Progenitor cell of endocrine pancreas (in vitro differentiated cells): Measurements from ENCODE around the gene MGA. TPM values are rescaled to one million over a fixed set of nuclear protein-coding genes. Genes with fewer than 3 reads are reported as not detected.

ENCODE experiments used
- DNase-seq: peaks from one replicate; pipeline ENCODE4 v3.0.0; 2021; ENCODE audit warnings: low spot score; ENCODE audit not compliant: unreplicated experiment
- H3K27ac Mint-ChIP-seq: 2 replicates; pipeline ENCODE4 v1.8.0; 2021; ENCODE audit warnings: mild to moderate bottlenecking, moderate library complexity, mixed read lengths
- H3K27me3 Mint-ChIP-seq: 2 replicates; pipeline ENCODE4 v1.8.0; 2021; ENCODE audit warnings: mixed read lengths
- H3K36me3 Mint-ChIP-seq: 2 replicates; pipeline ENCODE4 v1.8.0; 2022; ENCODE audit warnings: mixed read lengths; ENCODE audit not compliant: insufficient read depth
- H3K4me1 Mint-ChIP-seq: 2 replicates; pipeline ENCODE4 v1.8.0; 2021; ENCODE audit warnings: low read depth, mixed read lengths
- H3K4me3 Mint-ChIP-seq: 2 replicates; pipeline ENCODE4 v1.8.0; 2021; ENCODE audit warnings: low read depth, mild to moderate bottlenecking, moderate library complexity, mixed read lengths
- H3K9me3 Mint-ChIP-seq: 2 replicates; pipeline ENCODE4 v1.8.0; 2021; ENCODE audit warnings: low read depth, mixed read lengths
- CTCF ChIP-seq: fragments of 200-600 bp; sonication (generic); IDR thresholded peaks from one replicate; pipeline ENCODE4 v1.5.0; 2021; ENCODE audit warnings: antibody characterized with exemption, mild to moderate bottlenecking; ENCODE audit not compliant: unreplicated experiment
- total RNA-seq: library from RNA; stranded (reverse); gene quantifications from 2 replicates; pipeline ENCODE4 v1.2.1, GENCODE V29; 2021

MGA gene
- total RNA-seq, 1 donor from 2014 or later: 71.2 TPM

- Mint-ChIP-seq H3K4me1 (no peaks in the 10 kb centered on the region), H3K27me3 (no peaks in the 10 kb centered on the region), H3K9me3 (no peaks in the 10 kb centered on the region), H3K36me3 (peaks cover 11% of the 10 kb centered on the region), H3K4me3 (no peak overlapping the region), H3K27ac (no peak overlapping the region)
- no peak for DNase-seq
- TF ChIP-seq CTCF: no peak
Observed at GRCh38 chr15:41814534-41814933, 154.3 kb downstream of the MGA start.

GRCh38 chr15:41816788-41817187 is 156.6 kb downstream of the MGA start:
- H3K27me3 Mint-ChIP-seq: no peaks in the 10 kb centered on the region
- H3K27ac Mint-ChIP-seq: no peak overlapping the region
- peaks cover 15% of the 10 kb centered on the region for H3K36me3 Mint-ChIP-seq
- no peaks in the 10 kb centered on the region for H3K9me3 Mint-ChIP-seq
- H3K4me1 Mint-ChIP-seq: no peaks in the 10 kb centered on the region
- no peak for DNase-seq
- no peak for TF ChIP-seq CTCF
- H3K4me3 Mint-ChIP-seq: no peak overlapping the region

- TF ChIP-seq CTCF: no peak
- Mint-ChIP-seq H3K9me3 (no peaks in the 10 kb centered on the region), H3K27me3 (no peaks in the 10 kb centered on the region), H3K4me3 (no peak overlapping the region), H3K27ac (no peak overlapping the region), H3K4me1 (no peaks in the 10 kb centered on the region), H3K36me3 (peaks cover 15% of the 10 kb centered on the region)
- no peak for DNase-seq
Observed at GRCh38 chr15:41817327-41817726, 157.1 kb downstream of the MGA start.

- H3K4me3 Mint-ChIP-seq: no peak overlapping the region
- H3K9me3 Mint-ChIP-seq: no peaks in the 10 kb centered on the region
- H3K27me3 Mint-ChIP-seq: no peaks in the 10 kb centered on the region
- H3K36me3 Mint-ChIP-seq: peaks cover 16% of the 10 kb centered on the region
- no peaks in the 10 kb centered on the region for H3K4me1 Mint-ChIP-seq
- no peak for TF ChIP-seq CTCF
- DNase-seq: no peak
- no peak overlapping the region for H3K27ac Mint-ChIP-seq
Observed at GRCh38 chr15:41817781-41818180, 157.6 kb downstream of the MGA start.

- H3K9me3 Mint-ChIP-seq: no peaks in the 10 kb centered on the region
- peaks cover 18% of the 10 kb centered on the region for H3K36me3 Mint-ChIP-seq
- DNase-seq: no peak
- no peaks in the 10 kb centered on the region for H3K4me1 Mint-ChIP-seq
- no peaks in the 10 kb centered on the region for H3K27me3 Mint-ChIP-seq
- H3K4me3 Mint-ChIP-seq: no peak overlapping the region
- H3K27ac Mint-ChIP-seq: no peak overlapping the region
- no peak for TF ChIP-seq CTCF
Observed at GRCh38 chr15:41819455-41820050, 159.3 kb downstream of the MGA start.
